ES-I3 (cell line): ENCODE measurements around the gene RPGRIP1L.

Source experiments
- H3K36me3 ChIP-seq: 2 replicates; pipeline ENCODE4 v1.6.1; 2013; ENCODE audit warnings: mild to moderate bottlenecking, low read length, control low read depth, moderate library complexity; ENCODE audit not compliant: insufficient read depth
- H3K4me1 ChIP-seq: 2 replicates; pipeline ENCODE4 v1.6.1; 2013; ENCODE audit warnings: mild to moderate bottlenecking, control low read depth, low read length; ENCODE audit not compliant: insufficient read depth
- H3K9ac ChIP-seq: 2 replicates; pipeline ENCODE4 v1.6.1; 2013; ENCODE audit warnings: low read depth, mild to moderate bottlenecking, low read length, moderate library complexity
- H3K9me3 ChIP-seq: 2 replicates; pipeline ENCODE4 v1.6.1; 2013; ENCODE audit warnings: mild to moderate bottlenecking, low read length, moderate library complexity; ENCODE audit not compliant: control insufficient read depth, insufficient read depth

The RPGRIP1L gene

GRCh38 chr16:53703590-53704444 is at the start of gene RPGRIP1L, which contains the start of gene FTO:
Gene RPGRIP1L, minus strand, starts transcription at chr16:53703859. Its CDS starts 3,136 bp downstream, at chr16:53700723.
Gene FTO, plus strand, starts transcription at chr16:53704156.
- no peaks in the 10 kb centered on the region for H3K9me3 ChIP-seq
- peaks cover 3% of the 10 kb centered on the region; the same call in 1 of the 2 replicates for H3K4me1 ChIP-seq
- peaks cover 5% of the 10 kb centered on the region; the same call in 1 of the 2 replicates for H3K36me3 ChIP-seq
- peak within 1 kb of the TSS; percentile 77; the same call in 1 of the 2 replicates for H3K9ac ChIP-seq

DNA sequence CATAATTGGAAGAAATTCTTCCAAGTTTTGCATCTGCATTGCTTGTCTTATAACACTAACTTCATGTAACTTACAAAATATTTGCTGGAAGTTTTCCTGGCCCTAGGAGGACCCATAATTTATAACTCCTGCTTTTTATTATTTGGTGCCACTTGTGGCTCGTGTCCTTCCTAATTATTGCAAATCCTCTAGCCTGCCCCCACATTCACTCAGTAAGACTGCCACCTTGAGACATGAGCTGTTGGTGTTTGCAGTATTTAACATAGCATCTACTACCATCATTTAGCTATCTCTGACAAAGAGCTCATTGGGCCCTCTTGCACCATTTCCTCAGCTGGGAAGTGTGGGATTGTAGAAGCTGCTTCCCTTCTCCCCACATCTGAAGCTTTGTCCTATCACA is 49.8 kb upstream of the RPGRIP1L start:
- no peak overlapping the region for H3K9ac ChIP-seq
- H3K36me3 ChIP-seq, result no peaks in the 10 kb centered on the region
- H3K9me3 ChIP-seq, result no peaks in the 10 kb centered on the region
- H3K4me1 ChIP-seq, result no peaks in the 10 kb centered on the region; the same call in 1 of the 2 replicates

DNA sequence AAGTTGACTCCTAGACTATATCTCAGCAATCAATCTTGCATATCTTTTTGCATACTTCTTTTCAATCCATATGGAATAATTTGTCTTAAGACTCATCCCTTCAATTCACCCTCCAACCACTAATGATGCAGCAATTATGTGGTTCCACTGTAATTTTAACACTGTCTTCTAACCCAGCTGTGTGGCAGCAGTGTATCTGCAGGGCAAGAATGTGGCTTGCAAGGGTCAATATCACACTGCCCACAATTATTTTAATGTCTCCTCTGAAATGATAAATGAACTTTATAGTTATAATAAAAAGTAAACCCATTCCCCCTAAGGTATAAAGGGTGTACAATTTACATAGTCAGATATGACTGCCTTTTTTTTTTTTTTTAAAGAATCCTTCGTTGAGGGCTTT is 48.9 kb upstream of the RPGRIP1L start:
- Histone ChIP-seq H3K4me1 (no peaks in the 10 kb centered on the region; the same call in 1 of the 2 replicates), H3K9ac (no peak overlapping the region), H3K9me3 (no peaks in the 10 kb centered on the region), H3K36me3 (no peaks in the 10 kb centered on the region)

DNA sequence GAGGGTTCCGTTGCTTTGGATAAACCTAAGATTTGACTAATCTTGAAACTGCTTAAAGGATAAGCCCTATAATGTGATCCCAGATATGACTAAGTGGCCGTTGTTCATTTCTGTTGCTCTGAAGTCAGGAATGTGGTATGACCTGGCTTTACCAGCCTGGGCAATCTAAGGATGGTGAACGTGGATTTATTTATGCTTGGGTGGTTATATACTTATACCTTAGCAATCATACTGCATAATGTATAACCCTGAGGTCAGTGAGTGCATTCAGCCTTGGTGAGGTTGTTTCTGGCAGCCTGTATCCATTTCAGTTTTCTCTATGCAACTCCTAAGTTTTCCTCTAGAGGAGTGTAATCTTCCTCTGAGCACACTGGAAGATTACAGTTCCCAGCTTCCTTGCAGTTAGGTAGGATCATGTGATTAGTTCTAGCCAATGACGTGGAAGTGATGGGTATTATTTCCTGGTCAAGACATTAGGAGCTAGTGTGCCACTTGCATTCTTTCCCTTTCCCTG is 42.2 kb upstream of the RPGRIP1L start:
- Histone ChIP-seq H3K36me3 (no peaks in the 10 kb centered on the region), H3K9me3 (0 out of 2 replicates have a peak, but pooled peaks cover 3% of the 10 kb centered on the region), H3K9ac (no peak overlapping the region), H3K4me1 (peaks cover 19% of the 10 kb centered on the region)

DNA sequence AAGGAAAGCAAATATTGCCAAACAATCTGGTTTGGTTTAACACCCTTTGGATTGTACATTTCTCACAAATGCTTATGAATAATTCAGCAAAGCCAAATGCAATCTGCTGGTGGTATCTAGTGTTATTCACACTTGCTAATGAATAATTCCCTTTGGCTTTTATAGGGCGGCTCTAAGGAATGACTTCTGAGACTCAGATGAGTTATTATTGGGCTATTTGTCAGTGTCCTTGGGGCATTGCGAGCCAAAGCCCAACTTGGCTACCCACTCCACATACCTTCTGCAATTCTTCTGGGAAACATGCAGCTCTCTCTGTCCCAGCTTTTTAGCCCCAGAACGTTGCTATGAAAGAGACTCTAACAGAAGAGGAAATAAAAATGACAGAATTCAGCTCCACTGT is 41.4 kb upstream of the RPGRIP1L start:
- no peaks in the 10 kb centered on the region for H3K36me3 ChIP-seq
- H3K9ac ChIP-seq, result no peak overlapping the region
- 0 out of 2 replicates have a peak, but pooled peaks cover 3% of the 10 kb centered on the region for H3K9me3 ChIP-seq
- H3K4me1 ChIP-seq, result peaks cover 19% of the 10 kb centered on the region

- no peaks in the 10 kb centered on the region for H3K36me3 ChIP-seq
- peaks cover 19% of the 10 kb centered on the region for H3K4me1 ChIP-seq
- H3K9ac ChIP-seq, result no peak overlapping the region
- H3K9me3 ChIP-seq, result 0 out of 2 replicates have a peak, but pooled peaks cover 3% of the 10 kb centered on the region
These were observed 40.8 kb upstream of the RPGRIP1L start for GRCh38 chr16:53744449-53744848.

- no peaks in the 10 kb centered on the region for H3K36me3 ChIP-seq
- 0 out of 2 replicates have a peak, but pooled peaks cover 3% of the 10 kb centered on the region for H3K9me3 ChIP-seq
- peaks cover 19% of the 10 kb centered on the region for H3K4me1 ChIP-seq
- no peak overlapping the region for H3K9ac ChIP-seq
These were observed 39.5 kb upstream of the RPGRIP1L start for GRCh38 chr16:53743149-53743566.

- Histone ChIP-seq H3K36me3 (no peaks in the 10 kb centered on the region), H3K9me3 (0 out of 2 replicates have a peak, but pooled peaks cover 3% of the 10 kb centered on the region), H3K9ac (no peak overlapping the region), H3K4me1 (peaks cover 19% of the 10 kb centered on the region)
These were observed 37.9 kb upstream of the RPGRIP1L start for GRCh38 chr16:53741546-53741945.

- H3K4me1 ChIP-seq, result peaks cover 19% of the 10 kb centered on the region
- 0 out of 2 replicates have a peak, but pooled peaks cover under 1% of the 10 kb centered on the region for H3K9me3 ChIP-seq
- H3K9ac ChIP-seq, result no peak overlapping the region
- no peaks in the 10 kb centered on the region for H3K36me3 ChIP-seq
These were observed 37.4 kb upstream of the RPGRIP1L start for GRCh38 chr16:53740933-53741531.

- Histone ChIP-seq H3K4me1 (peaks cover 19% of the 10 kb centered on the region), H3K9me3 (no peaks in the 10 kb centered on the region), H3K9ac (no peak overlapping the region), H3K36me3 (no peaks in the 10 kb centered on the region)
These were observed 36.8 kb upstream of the RPGRIP1L start for GRCh38 chr16:53740476-53740875.

DNA sequence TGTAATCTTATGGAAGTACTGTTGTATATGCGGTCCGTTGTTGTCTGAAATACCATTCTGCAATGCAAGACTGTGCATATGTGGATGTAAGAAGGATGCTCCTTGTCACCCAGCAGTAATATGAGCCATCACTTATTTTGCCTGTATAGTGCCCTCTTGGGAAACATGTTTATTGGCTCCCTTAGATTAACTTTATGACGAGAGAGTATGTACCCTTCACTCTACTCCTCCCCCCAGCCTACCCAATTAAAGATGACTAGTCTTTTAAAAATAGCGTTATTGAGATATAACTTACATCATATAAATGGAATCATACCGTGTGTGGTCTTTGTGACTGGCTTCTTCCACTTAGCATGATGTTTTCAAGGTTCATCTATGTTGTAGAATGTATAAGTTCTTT is 33.9 kb upstream of the RPGRIP1L start:
- Histone ChIP-seq H3K9me3 (no peaks in the 10 kb centered on the region), H3K4me1 (0 out of 2 replicates have a peak, but pooled peaks cover 2% of the 10 kb centered on the region), H3K9ac (no peak overlapping the region), H3K36me3 (no peaks in the 10 kb centered on the region)

DNA sequence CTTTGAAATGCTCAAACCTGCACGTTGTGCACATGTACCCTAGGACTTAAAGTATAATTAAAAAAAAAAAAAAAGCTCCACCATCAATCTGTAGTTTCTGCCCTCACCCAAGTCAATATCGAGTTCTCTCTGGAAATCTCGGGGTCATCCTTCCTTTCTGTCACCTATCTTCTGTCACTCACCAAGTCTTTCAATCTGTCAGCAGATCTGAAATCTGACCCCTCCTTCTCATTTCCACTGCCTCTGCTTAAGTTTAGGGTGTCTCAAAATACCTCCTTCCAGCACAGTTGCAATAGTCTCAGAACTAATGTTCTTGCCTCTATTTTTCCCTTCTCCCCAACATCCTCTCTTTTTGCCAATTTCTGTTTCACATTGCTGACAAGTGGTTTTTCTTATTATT is 32.6 kb upstream of the RPGRIP1L start:
- H3K4me1 ChIP-seq, result 0 out of 2 replicates have a peak, but pooled peaks cover 5% of the 10 kb centered on the region
- no peaks in the 10 kb centered on the region for H3K36me3 ChIP-seq
- no peak overlapping the region for H3K9ac ChIP-seq
- H3K9me3 ChIP-seq, result no peaks in the 10 kb centered on the region

DNA sequence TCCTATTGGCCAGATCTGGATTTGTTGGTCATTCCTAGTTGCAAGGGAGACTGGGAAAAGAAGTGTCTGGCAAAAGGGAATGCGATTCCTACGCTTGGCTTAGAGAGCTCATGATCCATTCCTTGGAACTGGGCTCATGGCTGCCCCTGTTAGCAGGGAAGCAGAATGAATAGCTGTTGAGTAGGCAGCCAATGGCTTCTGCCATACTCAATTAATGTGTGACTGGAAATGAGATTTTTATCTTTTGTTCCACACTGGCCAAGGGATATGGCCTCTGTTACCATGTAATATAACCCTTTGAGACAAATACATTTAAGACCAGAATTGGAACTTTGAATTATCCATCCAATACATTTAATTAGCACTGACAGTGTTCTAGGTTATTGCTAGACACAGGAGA is 31.2 kb upstream of the RPGRIP1L start:
- H3K36me3 ChIP-seq, result no peaks in the 10 kb centered on the region
- 0 out of 2 replicates have a peak, but pooled peaks cover 5% of the 10 kb centered on the region for H3K4me1 ChIP-seq
- H3K9ac ChIP-seq, result no peak overlapping the region
- no peaks in the 10 kb centered on the region for H3K9me3 ChIP-seq

DNA sequence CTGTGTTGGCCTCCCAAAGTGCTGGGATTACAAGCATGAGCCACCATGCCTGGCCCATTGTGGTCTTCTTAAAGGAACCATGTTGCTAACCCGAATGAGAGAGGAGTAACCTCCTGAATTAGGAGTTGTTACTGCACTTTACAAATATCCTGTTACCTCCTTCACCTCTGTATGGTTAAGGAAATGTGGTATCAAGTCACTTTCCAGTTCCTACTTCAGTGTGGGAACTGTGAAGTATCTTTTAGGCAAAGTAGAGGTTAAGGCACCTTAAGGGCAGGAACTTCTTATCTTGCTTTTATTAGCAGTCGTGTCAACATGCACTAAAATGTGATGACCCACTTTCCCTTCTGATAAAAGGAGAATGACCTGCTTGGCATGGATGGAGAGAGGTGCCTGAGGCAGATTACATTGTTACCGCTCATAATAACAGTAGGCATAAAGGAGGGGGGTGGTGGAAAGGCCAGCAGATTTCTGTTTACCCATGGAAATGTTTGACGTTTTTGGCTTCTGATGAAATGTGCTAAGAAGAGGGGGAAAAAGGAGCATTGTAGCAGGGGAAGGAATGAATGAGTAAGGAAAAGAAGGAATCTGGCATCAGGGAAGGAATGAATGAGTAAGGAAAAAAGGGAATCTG is 28.8 kb upstream of the RPGRIP1L start:
- H3K9me3 ChIP-seq, result no peaks in the 10 kb centered on the region
- H3K4me1 ChIP-seq, result 0 out of 2 replicates have a peak, but pooled peaks cover 5% of the 10 kb centered on the region
- H3K9ac ChIP-seq, result no peak overlapping the region
- no peaks in the 10 kb centered on the region for H3K36me3 ChIP-seq
